Activated CD8-positive, alpha-beta memory T cell treated with anti-CD3 and anti-CD28 coated beads for 24 hours (primary cell): Measurements from ENCODE around the gene GATAD2A.

Source experiments
- DNase-seq: peaks from one replicate; pipeline ENCODE4 v3.0.0-alpha.2; 2020

Gene GATAD2A

GRCh38 chr19:19491321-19492025 is 86.0 kb downstream of the GATAD2A start:
- no peak for DNase-seq

GRCh38 chr19:19492026-19492610 is 86.6 kb downstream of the GATAD2A start:
- DNase-seq, result no peak

- no peak for DNase-seq
Measured at GRCh38 chr19:19493841-19494546, 88.5 kb downstream of the GATAD2A start.

- DNase-seq, result no peak
Measured at GRCh38 chr19:19495614-19496603, 90.4 kb downstream of the GATAD2A start.

GRCh38 chr19:19498255-19498991 is 92.9 kb downstream of the GATAD2A start:
- DNase-seq, result no peak

GRCh38 chr19:19499272-19499995 is 94.0 kb downstream of the GATAD2A start:
- no peak for DNase-seq

- no peak for DNase-seq
Measured at GRCh38 chr19:19500975-19501644, 95.6 kb downstream of the GATAD2A start.

GRCh38 chr19:19501798-19502197 is 96.3 kb downstream of the GATAD2A start:
- DNase-seq, result no peak

GRCh38 chr19:19502281-19502680 is 96.8 kb downstream of the GATAD2A start:
- DNase-seq, result no peak

- DNase-seq, result no peak
Measured at GRCh38 chr19:19502808-19503602, 97.5 kb downstream of the GATAD2A start.

GRCh38 chr19:19504754-19505668 is 99.5 kb downstream of the GATAD2A start:
- DNase-seq, result no peak

GRCh38 chr19:19505669-19506326 is 100.3 kb downstream of the GATAD2A start:
- DNase-seq, result no peak

GRCh38 chr19:19506592-19506991 is 101.1 kb downstream of the GATAD2A start:
- DNase-seq, result no peak

- no peak for DNase-seq
Measured at GRCh38 chr19:19507354-19507753, 101.9 kb downstream of the GATAD2A start.

GRCh38 chr19:19508217-19508616 is 102.7 kb downstream of the GATAD2A start:
- DNase-seq, result no peak

GRCh38 chr19:19510432-19510831 is 105.0 kb downstream of the GATAD2A start:
- DNase-seq, result no peak

- no peak for DNase-seq
Measured at GRCh38 chr19:19513682-19514081, 108.2 kb downstream of the GATAD2A start.

GRCh38 chr19:19514215-19514657 is 108.8 kb downstream of the GATAD2A start:
- DNase-seq, result no peak
